H9 (cell line): ENCODE measurements around the gene KCND1. TPM values are rescaled to one million over a fixed set of nuclear protein-coding genes. Genes with fewer than 3 reads are reported as not detected.
A peak's percentile ranks its signal among the peaks of the same experiment; 100 is the strongest.

Experiments
- DNase-seq: peaks from one replicate; pipeline ENCODE4 v3.0.0-alpha.2; 2017
- H2AFZ ChIP-seq: one replicate; pipeline ENCODE4 v1.6.1; 2013; ENCODE audit warnings: mild to moderate bottlenecking, low read length, control low read depth, moderate library complexity
- H2AK5ac ChIP-seq: 2 replicates; pipeline ENCODE4 v1.6.1; 2013; ENCODE audit warnings: low read length, control low read depth, mixed read lengths; ENCODE audit not compliant: insufficient read length
- H2BK120ac ChIP-seq: one replicate; pipeline ENCODE4 v1.6.1; 2013; ENCODE audit warnings: low read depth, mild to moderate bottlenecking, low read length, control low read depth, inconsistent platforms; ENCODE audit not compliant: poor library complexity, severe bottlenecking
- H2BK12ac ChIP-seq: 2 replicates; pipeline ENCODE4 v1.6.1; 2013; ENCODE audit warnings: low read length, control low read depth, mixed read lengths, low read depth; ENCODE audit not compliant: insufficient read length
- H2BK15ac ChIP-seq: 2 replicates; pipeline ENCODE4 v1.6.1; 2013; ENCODE audit warnings: low read depth, low read length, control low read depth
- H2BK20ac ChIP-seq: one replicate; pipeline ENCODE4 v1.6.1; 2013; ENCODE audit warnings: low read depth, mild to moderate bottlenecking, low read length, control low read depth, inconsistent platforms; ENCODE audit not compliant: poor library complexity, severe bottlenecking
- H2BK5ac ChIP-seq: 2 replicates; pipeline ENCODE4 v1.6.1; 2013; ENCODE audit warnings: low read length, control low read depth, mixed read lengths; ENCODE audit not compliant: insufficient read length
- H3K14ac ChIP-seq: 2 replicates; pipeline ENCODE4 v1.6.1; 2013; ENCODE audit warnings: low read length, control low read depth; ENCODE audit not compliant: insufficient read depth
- H3K18ac ChIP-seq: 2 replicates; pipeline ENCODE4 v1.6.1; 2013; ENCODE audit warnings: low read depth, mild to moderate bottlenecking, mixed read lengths, low read length, control low read depth; ENCODE audit not compliant: insufficient read length
- H3K23ac ChIP-seq: 2 replicates; pipeline ENCODE4 v1.6.1; 2013; ENCODE audit warnings: low read length, control low read depth, mixed read lengths, low read depth; ENCODE audit not compliant: insufficient read length
- H3K23me2 ChIP-seq: 2 replicates; pipeline ENCODE4 v1.6.1; 2013; ENCODE audit warnings: low read depth, mild to moderate bottlenecking, mixed read lengths, low read length, control low read depth; ENCODE audit not compliant: insufficient read length, poor library complexity, severe bottlenecking
- H3K27ac ChIP-seq: 2 replicates; pipeline ENCODE4 v1.5.1; 2013; ENCODE audit warnings: low read length, control low read depth, mixed read lengths, low read depth; ENCODE audit not compliant: insufficient read length
- H3K27me3 ChIP-seq: 2 replicates; pipeline ENCODE4 v1.6.1; 2013; ENCODE audit warnings: low read length, control low read depth, inconsistent platforms; ENCODE audit not compliant: insufficient read depth
- H3K4ac ChIP-seq: 2 replicates; pipeline ENCODE4 v1.6.1; 2013; ENCODE audit warnings: low read depth, mild to moderate bottlenecking, control low read depth, inconsistent platforms, low read length, moderate library complexity
- H3K4me1 ChIP-seq: 2 replicates; pipeline ENCODE4 v1.6.1; 2013; ENCODE audit warnings: low read length, control low read depth, inconsistent platforms; ENCODE audit not compliant: insufficient read depth
- H3K4me2 ChIP-seq: 2 replicates; pipeline ENCODE4 v1.6.1; 2013; ENCODE audit warnings: low read length, control low read depth, mixed read lengths; ENCODE audit not compliant: insufficient read length, insufficient read depth
- H3K56ac ChIP-seq: 2 replicates; pipeline ENCODE4 v1.6.1; 2013; ENCODE audit warnings: low read depth, mild to moderate bottlenecking, mixed read lengths, low read length, control low read depth; ENCODE audit not compliant: insufficient read length
- H3K79me1 ChIP-seq: 2 replicates; pipeline ENCODE4 v1.6.1; 2013; ENCODE audit warnings: low read depth, mild to moderate bottlenecking, moderate library complexity, low read length, control low read depth, inconsistent platforms; ENCODE audit not compliant: insufficient read depth, poor library complexity, severe bottlenecking
- H3K79me2 ChIP-seq: 2 replicates; pipeline ENCODE4 v1.6.1; 2013; ENCODE audit warnings: low read length, control low read depth, inconsistent platforms; ENCODE audit not compliant: insufficient read depth
- H3K9ac ChIP-seq: 2 replicates; pipeline ENCODE4 v1.6.1; 2013; ENCODE audit warnings: low read length, control low read depth, mixed read lengths; ENCODE audit not compliant: insufficient read length; ENCODE audit errors: extremely low read depth
- H3K9me3 ChIP-seq: one replicate; pipeline ENCODE4 v1.6.1; 2013; ENCODE audit warnings: low read depth, low read length, inconsistent platforms; ENCODE audit not compliant: control insufficient read depth
- H3T11ph ChIP-seq: one replicate; pipeline ENCODE4 v1.6.1; 2013; ENCODE audit warnings: mild to moderate bottlenecking, low read length, control low read depth, inconsistent platforms
- H4K20me1 ChIP-seq: one replicate; pipeline ENCODE4 v1.6.1; 2013; ENCODE audit not compliant: control insufficient read depth, insufficient read length, insufficient read depth
- H4K5ac ChIP-seq: 2 replicates; pipeline ENCODE4 v1.6.1; 2013; ENCODE audit warnings: low read depth, mild to moderate bottlenecking, mixed read lengths, low read length, control low read depth; ENCODE audit not compliant: insufficient read length
- H4K8ac ChIP-seq: replicated peaks from 2 replicates; pipeline ENCODE4 v1.6.1; 2013; ENCODE audit warnings: low read length, control low read depth, mixed read lengths, low read depth; ENCODE audit not compliant: insufficient read length
- H4K91ac ChIP-seq: 2 replicates; pipeline ENCODE4 v1.6.1; 2013; ENCODE audit warnings: low read depth, mild to moderate bottlenecking, moderate library complexity, mixed read lengths, low read length, control low read depth; ENCODE audit not compliant: insufficient read length
- H3K27ac Mint-ChIP-seq, 3 experiments: 2 replicates in 2 of 3; 3 replicates in 1 of 3; pipeline ENCODE4 v1.8.0; 2020 to 2021; ENCODE audit warnings: mixed read lengths in 3 of 3, mild to moderate bottlenecking in 1 of 3, moderate library complexity in 1 of 3
- H3K27me3 Mint-ChIP-seq: 2 replicates; pipeline ENCODE4 v1.8.0; 2021; ENCODE audit warnings: low read depth, mild to moderate bottlenecking, moderate library complexity, mixed read lengths
- H3K36me3 Mint-ChIP-seq, 3 experiments: 2 replicates in 2 of 3; 3 replicates in 1 of 3; pipeline ENCODE4 v1.8.0; 2020 to 2021; ENCODE audit warnings: low read depth in 3 of 3, mixed read lengths in 3 of 3; ENCODE audit not compliant: insufficient read depth in 1 of 3
- H3K4me1 Mint-ChIP-seq, 2 experiments: 2 replicates each; pipeline ENCODE4 v1.8.0; 2020; ENCODE audit warnings: mixed read lengths in 2 of 2
- H3K4me3 Mint-ChIP-seq, 2 experiments: 2 replicates in 1 of 2; 3 replicates in 1 of 2; pipeline ENCODE4 v1.8.0; 2020 to 2021; ENCODE audit warnings: mild to moderate bottlenecking in 2 of 2, mixed read lengths in 2 of 2, moderate library complexity in 1 of 2
- H3K9me3 Mint-ChIP-seq, 2 experiments: 2 replicates in 1 of 2; 3 replicates in 1 of 2; pipeline ENCODE4 v1.8.0; 2020; ENCODE audit warnings: mild to moderate bottlenecking in 2 of 2, mixed read lengths in 2 of 2, moderate library complexity in 1 of 2
- WGBS: extraction: QIAGEN DNeasy Blood & Tissue Kit; methylation state at CpG from one replicate; pipeline ENCODE4 v1.1.7; 2013; ENCODE audit warnings: missing lambda C conversion rate, low lambda C conversion rate, mixed read lengths; ENCODE audit not compliant: insufficient read length; ENCODE audit errors: extremely low coverage; 5-methylcytosine and 5-hydroxymethylcytosine counted together
- total RNA-seq: library from RNA; stranded (reverse); gene quantifications from 2 replicates; pipeline ENCODE4 v1.2.1, GENCODE V29; 2021
- TF ChIP-seq, protein P1 (sequence below): fragments of 200-600 bp; sonication (generic); conservative IDR thresholded peaks from 3 replicates; pipeline ENCODE4 v1.8.0; 2021; ENCODE audit warnings: antibody characterized with exemption, mild to moderate bottlenecking

KCND1 gene
- total RNA-seq, 1 experiment from 2014 or later: 5.7 TPM

DNA sequence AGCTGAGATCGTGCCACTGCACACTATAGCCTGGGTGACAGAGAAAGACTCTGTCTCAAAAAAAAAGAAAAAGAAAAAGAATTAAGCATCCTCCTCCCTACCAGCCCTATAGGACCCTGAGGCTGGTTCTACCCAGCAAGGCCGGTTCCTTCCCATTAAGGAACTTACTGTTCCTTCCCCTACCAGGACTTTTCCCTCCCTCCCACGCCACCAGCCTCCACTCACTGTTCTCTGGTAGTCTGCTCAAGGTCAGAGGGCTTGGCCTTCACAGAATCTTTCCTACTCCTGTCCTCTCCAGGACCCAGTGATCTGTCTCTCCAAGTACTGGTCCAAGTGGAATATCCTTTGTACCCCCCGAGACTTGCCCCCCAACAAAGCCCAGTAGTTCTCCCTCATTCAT is 29.0 kb upstream of the KCND1 start:
- H3K27me3 ChIP-seq: no peaks in the 10 kb centered on the region
- no peaks in the 10 kb centered on the region for H3K9me3 ChIP-seq
- H3K79me2 ChIP-seq: peaks cover 2% of the 10 kb centered on the region; the same call in 1 of the 2 replicates
- no CpG with 5 or more reads among the region's 4 CpGs for WGBS
- peaks cover 2% of the 10 kb centered on the region for H4K20me1 ChIP-seq
- no peak overlapping the region for H3K18ac ChIP-seq
- H2AFZ ChIP-seq: no peak overlapping the region
- H4K91ac ChIP-seq: no peak overlapping the region
- no peak overlapping the region for H3K23ac ChIP-seq
- no peak overlapping the region for H3T11ph ChIP-seq
- no peak for DNase-seq
- no peak overlapping the region for H3K56ac ChIP-seq
- TF ChIP-seq, protein P1, sequence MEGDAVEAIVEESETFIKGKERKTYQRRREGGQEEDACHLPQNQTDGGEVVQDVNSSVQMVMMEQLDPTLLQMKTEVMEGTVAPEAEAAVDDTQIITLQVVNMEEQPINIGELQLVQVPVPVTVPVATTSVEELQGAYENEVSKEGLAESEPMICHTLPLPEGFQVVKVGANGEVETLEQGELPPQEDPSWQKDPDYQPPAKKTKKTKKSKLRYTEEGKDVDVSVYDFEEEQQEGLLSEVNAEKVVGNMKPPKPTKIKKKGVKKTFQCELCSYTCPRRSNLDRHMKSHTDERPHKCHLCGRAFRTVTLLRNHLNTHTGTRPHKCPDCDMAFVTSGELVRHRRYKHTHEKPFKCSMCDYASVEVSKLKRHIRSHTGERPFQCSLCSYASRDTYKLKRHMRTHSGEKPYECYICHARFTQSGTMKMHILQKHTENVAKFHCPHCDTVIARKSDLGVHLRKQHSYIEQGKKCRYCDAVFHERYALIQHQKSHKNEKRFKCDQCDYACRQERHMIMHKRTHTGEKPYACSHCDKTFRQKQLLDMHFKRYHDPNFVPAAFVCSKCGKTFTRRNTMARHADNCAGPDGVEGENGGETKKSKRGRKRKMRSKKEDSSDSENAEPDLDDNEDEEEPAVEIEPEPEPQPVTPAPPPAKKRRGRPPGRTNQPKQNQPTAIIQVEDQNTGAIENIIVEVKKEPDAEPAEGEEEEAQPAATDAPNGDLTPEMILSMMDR: no peak
- H3K4me2 ChIP-seq: peak overlapping the region; percentile 84
- H3K23me2 ChIP-seq: no peaks in the 10 kb centered on the region
- H2BK15ac ChIP-seq: no peak overlapping the region; the same call in 1 of the 2 replicates
- Mint-ChIP-seq H3K4me3 (peak overlapping the region; percentile 96 to 98), H3K27me3 (no peaks in the 10 kb centered on the region; the same call in 1 of the 2 replicates), H3K36me3 (peaks cover 33 to 49% (median 47%) of the 10 kb centered on the region in 3 experiments; a peak in 6 of 7 replicates), H3K27ac (peak overlapping the region in 1 of 3 experiments; percentile 98; a peak in 2 of 7 replicates), H3K4me1 (peaks cover 0 to 13% of the 10 kb centered on the region in 2 experiments; a peak in 2 of 4 replicates), H3K9me3 (peaks cover 57 to 70% of the 10 kb centered on the region in 2 experiments)
- H4K5ac ChIP-seq: no peak overlapping the region
- no peak overlapping the region for H2BK5ac ChIP-seq
- H3K79me1 ChIP-seq: peaks cover 2% of the 10 kb centered on the region
- no peak overlapping the region for H2AK5ac ChIP-seq
- no peak overlapping the region for H4K8ac ChIP-seq
- no peak overlapping the region for H3K27ac ChIP-seq
- H3K4ac ChIP-seq: no peak overlapping the region
- no peak overlapping the region for H2BK20ac ChIP-seq
- H3K4me1 ChIP-seq: no peaks in the 10 kb centered on the region
- no peak overlapping the region for H3K9ac ChIP-seq
- H3K14ac ChIP-seq: no peak overlapping the region
- no peak overlapping the region for H2BK12ac ChIP-seq
- H2BK120ac ChIP-seq: no peak overlapping the region
